Gastroesophageal sphincter (tissue), 4 donors: Measurements from ENCODE around the gene GPR22. TPM values are rescaled to one million over a fixed set of nuclear protein-coding genes. Genes with fewer than 3 reads are reported as not detected.

Experiments
- ATAC-seq: fragments of 150-250 bp; one replicate; pipeline ENCODE4 v1.9.1; 2016; ENCODE audit warnings: mild to moderate bottlenecking, moderate library complexity
- H3K27ac ChIP-seq, 4 donors: fragments of 200-600 bp; sonication (generic) in 3 of 4; 1 replicate in 3 of 4; 2 replicates in 1 of 4; pipeline ENCODE4 v1.5.1; 2016 to 2019
- H3K27me3 ChIP-seq: fragments of 200-600 bp; sonication (generic); one replicate; pipeline ENCODE4 v1.5.1; 2019
- H3K36me3 ChIP-seq, 2 donors: fragments of 200-600 bp; sonication (generic); one replicate each; pipeline ENCODE4 v1.5.1; 2019; ENCODE audit warnings: control low read depth in 1 of 2
- H3K4me1 ChIP-seq, 3 donors: fragments of 200-600 bp; sonication (generic); 1 replicate in 2 of 3; 2 replicates in 1 of 3; pipeline ENCODE4 v1.5.1; 2016 to 2019; ENCODE audit warnings: control low read depth in 2 of 3
- H3K4me3 ChIP-seq, 2 donors: fragments of 200-600 bp; sonication (generic); one replicate each; pipeline ENCODE4 v1.5.1; 2019; ENCODE audit warnings: mild to moderate bottlenecking in 1 of 2, moderate library complexity in 1 of 2
- H3K9me3 ChIP-seq, 3 donors: fragments of 200-600 bp; sonication (generic); one replicate each; pipeline ENCODE4 v1.5.1; 2017 to 2019; ENCODE audit warnings: control low read depth in 2 of 3
- EP300 ChIP-seq: sonication (generic); formaldehyde crosslinking; IDR thresholded peaks from one replicate; pipeline ENCODE4 v1.6.1; 2017; ENCODE audit warnings: antibody characterized with exemption, mild to moderate bottlenecking
- POLR2A ChIP-seq, 2 donors: fragments of 450-650 bp; IDR thresholded peaks; one replicate each; pipeline ENCODE4 v1.6.1; 2017; ENCODE audit warnings: antibody characterized with exemption in 2 of 2, mild to moderate bottlenecking in 2 of 2, moderate library complexity in 1 of 2
- POLR2AphosphoS5 ChIP-seq: sonication (generic); formaldehyde crosslinking; IDR thresholded peaks from one replicate; pipeline ENCODE4 v1.6.1; 2017; ENCODE audit warnings: antibody characterized with exemption
- WGBS, 2 donors: methylation state at CpG; one replicate each; pipeline ENCODE4 v1.1.5; 2018; ENCODE audit warnings: low coverage in 1 of 2; 5-methylcytosine and 5-hydroxymethylcytosine counted together
- total RNA-seq, 4 donors: library from RNA; depleted of rRNA; stranded (reverse); fragments of >200 nt; gene quantifications; one replicate each; pipeline ENCODE4 v1.1.0, GENCODE V29; 2016
- TF ChIP-seq, protein P1 (sequence below), 4 experiments: fragments of 200-600 bp in 2 of 4; fragments of 450-650 bp in 2 of 4; sonication (generic) in 1 of 4; IDR thresholded peaks; one replicate each; pipeline ENCODE4 v1.5.1; 2017 to 2019; ENCODE audit warnings: antibody characterized with exemption in 4 of 4, mild to moderate bottlenecking in 2 of 4, moderate library complexity in 2 of 4

The GPR22 gene
- total RNA-seq, 4 donors from 2014 or later = not detected

DNA sequence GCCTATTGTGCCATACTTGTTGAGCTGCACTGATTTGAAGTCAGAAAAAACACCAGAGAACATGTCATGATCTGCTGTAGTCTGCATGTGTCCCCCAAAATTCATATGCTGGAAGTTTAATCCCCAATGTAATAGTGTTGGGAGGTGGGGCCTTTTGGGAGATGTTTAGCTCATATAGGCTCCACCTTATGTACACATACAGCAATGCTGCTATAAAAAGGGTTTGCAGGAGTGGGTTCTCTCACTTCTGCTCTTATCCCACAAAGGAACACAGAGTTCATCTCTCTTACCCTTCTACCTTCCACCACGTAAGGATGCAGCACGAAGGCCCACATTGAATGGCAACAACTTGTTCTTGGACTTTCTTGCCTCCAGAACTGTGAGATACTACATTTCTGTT, 23.0 kb downstream of the GPR22 start:
- TF ChIP-seq POLR2AphosphoS5 (no peak), POLR2A (IDR thresholded peaks at IDR 0.05) (no peak), EP300 (no peak)
- TF ChIP-seq, protein P1, sequence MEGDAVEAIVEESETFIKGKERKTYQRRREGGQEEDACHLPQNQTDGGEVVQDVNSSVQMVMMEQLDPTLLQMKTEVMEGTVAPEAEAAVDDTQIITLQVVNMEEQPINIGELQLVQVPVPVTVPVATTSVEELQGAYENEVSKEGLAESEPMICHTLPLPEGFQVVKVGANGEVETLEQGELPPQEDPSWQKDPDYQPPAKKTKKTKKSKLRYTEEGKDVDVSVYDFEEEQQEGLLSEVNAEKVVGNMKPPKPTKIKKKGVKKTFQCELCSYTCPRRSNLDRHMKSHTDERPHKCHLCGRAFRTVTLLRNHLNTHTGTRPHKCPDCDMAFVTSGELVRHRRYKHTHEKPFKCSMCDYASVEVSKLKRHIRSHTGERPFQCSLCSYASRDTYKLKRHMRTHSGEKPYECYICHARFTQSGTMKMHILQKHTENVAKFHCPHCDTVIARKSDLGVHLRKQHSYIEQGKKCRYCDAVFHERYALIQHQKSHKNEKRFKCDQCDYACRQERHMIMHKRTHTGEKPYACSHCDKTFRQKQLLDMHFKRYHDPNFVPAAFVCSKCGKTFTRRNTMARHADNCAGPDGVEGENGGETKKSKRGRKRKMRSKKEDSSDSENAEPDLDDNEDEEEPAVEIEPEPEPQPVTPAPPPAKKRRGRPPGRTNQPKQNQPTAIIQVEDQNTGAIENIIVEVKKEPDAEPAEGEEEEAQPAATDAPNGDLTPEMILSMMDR (IDR thresholded peaks at IDR 0.05) = no peak
- 97 to 100% methylated on average over 2 of the region's 2 CpGs for WGBS, 2 donors
- ATAC-seq = no peak
- Histone ChIP-seq H3K36me3 (no peaks in the 10 kb centered on the region), H3K27ac (no peak overlapping the region), H3K9me3 (no peaks in the 10 kb centered on the region), H3K27me3 (no peaks in the 10 kb centered on the region), H3K4me1 (no peaks in the 10 kb centered on the region), H3K4me3 (no peak overlapping the region)

DNA sequence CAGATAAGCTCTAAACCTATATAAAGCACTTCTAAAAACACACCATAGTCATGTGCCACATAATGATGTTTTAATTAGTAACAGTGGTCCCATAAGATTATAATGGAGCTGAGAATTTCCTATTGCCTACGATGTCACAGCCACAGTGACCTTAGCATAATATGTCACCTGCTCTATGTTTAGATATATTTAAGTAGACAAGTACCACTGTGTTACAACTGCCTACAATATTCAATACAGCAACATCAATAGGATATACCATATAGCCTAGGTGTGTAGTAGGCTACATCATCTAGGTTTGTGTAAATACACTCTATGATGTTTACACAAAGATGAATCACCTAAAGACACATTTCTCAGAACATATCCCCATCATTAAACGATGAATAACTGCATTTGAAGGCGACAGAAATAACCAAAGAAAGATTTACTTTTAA, 24.5 kb downstream of the GPR22 start:
- H3K36me3 ChIP-seq = no peaks in the 10 kb centered on the region
- H3K4me3 ChIP-seq = no peak overlapping the region
- H3K4me1 ChIP-seq = no peaks in the 10 kb centered on the region
- WGBS, 2 donors = 59 to 66% methylated on average over 3 of the region's 3 CpGs
- TF ChIP-seq POLR2AphosphoS5 = no peak
- no peaks in the 10 kb centered on the region for H3K27me3 ChIP-seq
- ATAC-seq = no peak
- no peak overlapping the region for H3K27ac ChIP-seq
- H3K9me3 ChIP-seq = no peaks in the 10 kb centered on the region

DNA sequence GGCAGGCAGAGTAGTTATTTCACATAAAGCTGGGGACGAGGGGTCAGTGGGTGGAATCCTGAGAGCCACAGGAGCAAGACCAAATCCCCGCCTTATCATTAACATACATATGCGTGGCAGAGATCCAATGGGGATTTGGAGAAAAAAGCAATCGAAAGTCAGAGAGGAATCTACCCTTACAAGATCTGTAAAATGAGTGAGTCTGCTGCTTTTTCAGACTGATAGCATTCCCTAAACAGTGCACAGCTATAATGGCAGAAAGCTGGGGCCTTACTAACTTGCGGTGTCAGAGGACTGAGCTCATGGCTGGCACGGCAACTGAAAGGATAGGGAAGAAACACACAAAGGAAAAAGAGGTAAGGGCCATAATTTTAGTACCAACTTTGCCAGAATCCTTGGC, 25.0 kb downstream of the GPR22 start:
- H3K36me3 ChIP-seq = no peaks in the 10 kb centered on the region
- 85 to 89% methylated on average over 5 to 6 of the region's 6 CpGs for WGBS, 2 donors
- no peaks in the 10 kb centered on the region for H3K9me3 ChIP-seq
- no peak overlapping the region for H3K27ac ChIP-seq
- H3K4me3 ChIP-seq = no peak overlapping the region
- TF ChIP-seq POLR2AphosphoS5 = no peak
- TF ChIP-seq EP300 = no peak
- TF ChIP-seq, protein P1 (IDR thresholded peaks at IDR 0.05) = no peak
- no peak for TF ChIP-seq POLR2A (IDR thresholded peaks at IDR 0.05)
- no peaks in the 10 kb centered on the region for H3K4me1 ChIP-seq
- ATAC-seq = no peak
- no peaks in the 10 kb centered on the region for H3K27me3 ChIP-seq

DNA sequence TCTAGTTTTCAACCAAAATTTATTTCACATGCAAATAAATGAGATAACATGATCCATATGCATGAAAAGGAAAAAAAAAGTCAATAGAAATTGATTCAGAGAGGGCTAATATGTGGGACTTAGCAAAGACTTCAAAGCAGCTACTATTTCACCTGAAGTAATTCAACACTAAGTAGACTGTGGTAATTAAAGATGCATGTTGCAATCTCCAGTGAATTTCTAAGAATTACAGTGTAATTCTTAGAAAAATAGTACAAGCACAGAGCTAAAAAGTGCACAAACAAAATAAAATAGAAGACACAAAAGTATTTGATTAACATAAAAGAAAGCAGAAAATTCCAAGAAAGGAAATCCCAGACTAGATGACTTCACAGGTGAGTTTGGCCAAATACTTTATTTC, 25.7 kb downstream of the GPR22 start:
- TF ChIP-seq EP300 (no peak), POLR2A (IDR thresholded peaks at IDR 0.05) (no peak)
- Histone ChIP-seq H3K27ac (no peak overlapping the region), H3K9me3 (no peaks in the 10 kb centered on the region), H3K4me3 (no peak overlapping the region), H3K27me3 (no peaks in the 10 kb centered on the region), H3K4me1 (no peaks in the 10 kb centered on the region), H3K36me3 (no peaks in the 10 kb centered on the region)
- ATAC-seq = no peak

DNA sequence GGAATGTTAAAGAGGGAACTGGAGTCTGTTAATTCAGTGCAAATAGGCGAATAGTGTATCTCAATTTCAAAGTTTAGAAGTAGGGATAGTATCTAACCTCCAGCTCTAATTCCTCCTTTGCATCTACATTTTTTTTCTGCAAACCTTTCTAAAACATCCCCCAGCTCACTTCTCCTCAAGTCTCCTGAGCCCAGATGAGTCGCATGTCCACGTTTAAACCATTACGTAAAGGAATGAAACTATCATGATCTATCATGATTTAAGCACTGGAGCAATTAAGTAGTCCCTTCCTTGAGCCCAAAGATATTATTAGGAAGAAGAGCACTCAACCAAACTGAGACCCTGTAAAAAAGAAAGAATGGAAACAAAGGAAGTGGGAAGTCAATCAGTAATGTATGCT, 29.9 kb downstream of the GPR22 start:
- Histone ChIP-seq H3K27ac (no peak overlapping the region), H3K4me3 (no peak overlapping the region), H3K9me3 (no peaks in the 10 kb centered on the region), H3K36me3 (no peaks in the 10 kb centered on the region), H3K4me1 (peaks cover 0 to 3% (median 0%) of the 10 kb centered on the region in 3 donors), H3K27me3 (no peaks in the 10 kb centered on the region)
- 79 to 88% methylated on average over 4 of the region's 4 CpGs for WGBS, 2 donors
- TF ChIP-seq EP300 = no peak
- TF ChIP-seq, protein P1 (IDR thresholded peaks at IDR 0.05) = no peak
- no peak for TF ChIP-seq POLR2AphosphoS5
- no peak for TF ChIP-seq POLR2A (IDR thresholded peaks at IDR 0.05)
- no peak for ATAC-seq

DNA sequence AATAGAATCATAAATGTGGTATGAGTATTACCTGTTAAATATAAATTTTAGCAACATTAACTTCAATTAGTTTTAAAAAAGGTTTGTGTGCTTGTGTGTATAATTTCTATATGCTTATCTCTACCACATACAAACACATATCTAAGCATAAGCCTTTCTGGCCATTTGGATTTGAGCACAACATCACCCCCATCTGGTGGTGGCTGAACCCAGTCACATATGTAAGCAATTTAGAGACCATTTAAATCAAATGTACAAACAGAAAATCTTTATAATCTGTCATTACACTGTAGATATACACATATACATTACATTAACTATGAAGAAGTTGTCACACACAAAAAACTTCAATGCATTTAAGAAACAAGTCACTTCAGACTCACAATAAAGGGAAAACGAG, 31.7 kb downstream of the GPR22 start:
- H3K9me3 ChIP-seq = no peaks in the 10 kb centered on the region
- TF ChIP-seq EP300 (no peak), POLR2AphosphoS5 (no peak), POLR2A (IDR thresholded peaks at IDR 0.05) (no peak)
- TF ChIP-seq, protein P1 (IDR thresholded peaks at IDR 0.05) = peak in 1 of 4 experiments; percentile 24
- ATAC-seq = no peak

More for the DNA sequence above, 31.7 kb downstream of the GPR22 start:
- Histone ChIP-seq H3K36me3 (peaks cover 0 to 8% of the 10 kb centered on the region in 2 donors), H3K4me3 (no peak overlapping the region), H3K27me3 (no peaks in the 10 kb centered on the region), H3K4me1 (peaks cover 0 to 3% (median 0%) of the 10 kb centered on the region in 3 donors), H3K27ac (no peak overlapping the region)
- WGBS, 2 donors = 97 to 100% methylated on average over 1 of the region's 1 CpG
